GM18520 (cell line): ENCODE results near the gene RAB6B.

Experiments
- ATAC-seq: cut with Tn5 transposase; IDR thresholded peaks from one replicate; pipeline ENCODE4 v1.9.1; 2021; ENCODE audit not compliant: unreplicated experiment

The RAB6B gene

DNA sequence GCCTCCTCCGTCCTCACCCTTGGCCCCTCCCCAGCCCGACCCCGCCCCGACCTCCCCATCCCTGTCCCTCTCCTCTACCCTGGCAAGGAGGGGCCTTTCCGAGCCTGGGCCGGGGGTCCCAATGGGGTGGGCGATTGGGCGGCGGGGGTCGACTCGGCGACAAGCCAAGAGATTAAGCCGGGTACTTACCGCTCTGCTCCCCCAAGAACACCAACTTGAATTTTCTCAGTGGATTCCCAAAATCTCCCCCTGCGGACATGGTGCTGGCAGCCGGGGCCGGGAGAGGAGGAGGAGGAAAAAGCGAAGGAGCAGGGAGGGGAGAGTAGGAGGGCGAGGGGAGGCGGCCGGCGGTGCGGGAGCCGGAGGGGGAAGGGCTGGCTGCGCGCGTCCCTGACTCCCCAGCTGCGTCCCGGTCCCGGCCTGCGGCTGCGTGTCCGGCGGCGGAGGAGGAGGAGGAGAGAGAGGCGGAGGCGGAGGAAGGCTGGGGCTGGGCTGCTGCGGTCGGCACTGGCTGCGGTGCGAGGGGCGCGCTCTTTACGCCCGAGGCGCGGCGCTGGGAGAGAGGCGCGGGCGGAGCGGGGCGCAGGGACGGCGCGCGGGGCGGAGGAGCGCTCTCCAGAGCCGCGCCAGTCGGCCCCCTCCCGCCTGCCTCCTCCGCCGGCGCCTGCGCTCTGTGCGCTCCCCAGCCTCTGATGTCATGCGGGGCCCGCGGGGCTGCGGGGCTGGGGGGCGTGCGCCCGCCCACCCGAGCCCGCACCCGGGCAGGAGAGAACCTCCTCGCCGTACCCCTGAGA, at the start of gene RAB6B:
TSS of gene RAB6B (minus strand) at position 675 of the 794 bp plus-strand sequence. CDS start at position 259, 416 bp downstream.
- ATAC-seq, result no peak

DNA sequence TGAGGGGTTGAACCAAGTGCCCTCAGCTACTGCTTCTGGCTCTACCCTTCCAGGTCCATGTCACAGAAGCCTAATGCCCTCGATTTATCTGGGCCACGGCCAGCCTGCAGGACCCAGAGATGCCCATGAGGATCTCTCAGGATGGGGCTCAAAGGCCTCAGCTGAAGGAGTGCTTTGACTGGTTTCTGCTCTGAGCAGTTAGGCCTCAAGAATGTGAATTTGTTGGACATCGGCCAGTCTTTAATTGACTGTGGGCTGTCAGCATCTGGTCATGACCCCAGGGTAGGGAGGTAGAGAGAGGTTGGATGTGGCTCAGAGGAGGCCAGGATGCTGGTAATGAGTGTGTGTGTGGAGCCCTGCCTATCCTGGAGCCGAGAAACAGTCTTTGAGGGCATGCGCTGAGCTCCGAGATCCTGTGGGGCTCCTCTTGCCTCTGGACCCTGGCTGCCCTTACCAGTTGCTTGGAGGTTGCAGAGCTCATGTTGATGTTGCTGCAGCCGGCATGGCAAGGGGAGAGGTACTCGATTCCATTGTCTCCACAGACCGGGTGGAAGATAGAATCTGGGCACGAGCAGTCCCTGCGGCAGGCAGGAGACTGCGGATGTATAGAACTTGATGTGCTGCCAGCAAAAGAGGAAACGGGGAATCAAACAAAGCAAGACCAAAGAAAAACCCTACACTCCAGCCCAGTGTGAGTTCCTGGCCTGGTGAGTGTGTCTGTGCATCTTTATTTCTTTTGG, 49.1 kb upstream of the RAB6B start:
- ATAC-seq, result no peak

DNA sequence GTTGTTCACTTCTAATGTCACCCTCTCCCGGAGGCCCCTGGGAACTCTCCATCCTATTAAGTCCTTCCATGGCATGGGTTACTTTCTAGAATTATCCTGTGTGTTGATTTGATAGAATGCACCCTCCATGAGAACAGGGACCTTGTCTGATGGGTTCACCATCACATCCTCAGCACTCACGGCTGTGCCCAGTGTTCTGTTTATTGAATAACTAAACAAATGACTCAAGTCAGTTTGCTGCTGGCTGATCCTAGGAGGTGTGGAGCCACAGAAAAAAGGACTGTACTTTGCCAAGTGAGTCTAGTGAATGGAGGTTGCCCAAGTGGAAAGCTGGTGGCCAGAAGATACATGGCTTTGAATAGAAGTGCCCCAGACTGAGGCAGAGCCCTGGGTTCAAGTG, 48.5 kb upstream of the RAB6B start:
- ATAC-seq, result no peak

DNA sequence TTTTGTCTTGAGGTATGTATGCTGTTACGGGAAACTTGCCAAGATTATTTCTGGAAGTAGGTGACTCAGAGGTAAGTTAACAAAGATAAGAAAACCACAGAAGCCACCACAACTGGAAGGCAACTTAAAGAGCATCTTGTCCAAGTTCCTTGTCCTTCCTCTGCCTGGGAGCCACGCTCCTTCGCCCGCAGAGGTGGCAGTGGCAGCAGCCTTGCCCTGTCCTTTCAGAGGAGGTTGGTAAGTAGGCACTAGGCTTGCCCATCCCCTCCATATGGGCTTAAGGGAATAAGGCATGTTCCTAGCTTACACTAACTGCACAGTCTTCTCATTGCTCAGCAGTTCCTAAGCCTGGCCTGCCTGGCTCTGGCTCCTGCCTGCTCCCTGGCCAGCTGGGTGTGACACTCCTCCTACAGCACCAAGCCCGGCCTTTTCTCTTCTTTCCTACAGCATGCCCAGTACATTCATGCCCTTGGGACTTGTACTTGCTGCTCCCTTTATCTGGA, 48.0 kb upstream of the RAB6B start:
- no peak for ATAC-seq

DNA sequence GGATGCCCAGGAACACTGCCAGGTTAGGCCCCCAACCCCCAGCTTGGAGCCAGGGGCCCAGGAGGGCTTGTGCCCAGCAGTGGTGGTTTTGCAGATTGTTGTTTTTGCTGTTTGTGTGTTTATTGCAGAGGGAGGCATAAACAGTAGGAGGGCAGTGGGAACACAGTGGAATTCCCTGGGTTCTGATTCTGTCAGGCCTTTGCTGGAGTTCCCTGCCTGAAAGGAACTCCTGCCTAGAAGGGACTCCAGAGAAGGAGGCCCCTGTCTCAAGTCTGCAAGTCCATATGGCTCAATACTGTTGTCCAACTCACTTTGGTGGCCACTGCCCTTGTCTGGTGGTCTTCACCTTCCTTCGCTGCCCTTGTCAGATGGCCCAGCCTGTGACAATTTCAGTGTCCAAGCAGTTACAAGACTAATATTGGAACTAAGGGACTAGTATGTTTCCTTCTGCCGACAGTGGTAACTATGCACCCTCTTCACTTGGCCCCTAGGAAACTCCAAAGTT, 47.4 kb upstream of the RAB6B start:
- ATAC-seq, result no peak

DNA sequence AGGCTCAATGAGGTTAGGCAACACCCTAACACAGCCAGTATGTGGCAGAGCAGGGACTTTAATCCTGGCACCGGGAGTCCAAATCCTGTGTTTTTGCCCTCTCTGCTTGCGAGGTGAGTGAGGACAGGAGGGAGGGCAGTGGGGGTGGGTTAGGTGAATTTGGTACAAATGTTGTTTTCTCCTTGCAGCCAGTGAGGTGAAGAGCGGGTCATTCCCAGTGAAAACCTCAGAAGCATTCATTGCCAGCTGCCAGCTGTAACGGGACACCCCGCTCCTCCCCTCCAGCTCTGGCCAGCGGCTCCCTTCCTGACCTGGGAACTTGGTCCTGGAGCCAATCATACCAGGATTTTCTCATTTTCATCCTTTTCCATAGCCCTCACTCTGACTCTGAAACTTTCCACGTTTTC, 45.7 kb upstream of the RAB6B start:
- no peak for ATAC-seq

DNA sequence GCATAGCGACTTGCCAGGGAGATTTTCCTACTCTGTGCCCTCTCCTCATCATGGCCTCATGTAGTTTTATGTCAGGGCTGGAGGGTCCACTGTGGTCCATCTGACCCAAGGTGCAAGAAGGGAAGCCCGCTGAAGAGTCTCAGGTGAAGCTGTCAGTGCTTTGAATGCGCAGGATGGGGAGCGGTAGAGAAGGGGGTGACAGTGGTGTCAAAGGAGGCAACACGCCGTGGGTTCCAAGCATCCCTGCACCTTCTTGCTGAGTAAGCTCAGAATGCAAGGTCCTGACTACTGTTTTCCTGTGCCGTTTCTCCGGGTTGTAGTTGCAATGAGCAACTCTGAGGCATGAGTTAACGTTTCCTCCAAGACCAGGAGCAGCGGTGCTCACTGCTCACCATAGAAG, 44.9 kb upstream of the RAB6B start:
- no peak for ATAC-seq

DNA sequence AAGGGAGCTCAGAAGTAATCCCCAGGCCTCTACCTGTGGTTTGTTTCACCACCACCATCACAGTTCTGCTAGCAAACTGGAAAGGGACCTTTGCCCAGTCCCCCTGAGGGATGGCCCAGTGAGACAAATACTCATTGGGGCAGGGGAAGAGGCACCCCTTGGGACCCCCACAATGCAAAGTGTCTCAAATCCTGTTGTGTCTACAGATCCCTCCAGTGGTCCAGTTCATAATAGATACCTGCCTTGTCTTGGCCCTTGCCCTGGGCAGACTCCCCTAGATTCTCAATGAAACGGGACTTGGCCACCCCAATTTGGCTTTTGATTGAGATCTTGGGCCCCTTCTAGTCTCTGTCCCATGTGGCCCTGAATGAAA, 43.8 kb upstream of the RAB6B start:
- no peak for ATAC-seq

DNA sequence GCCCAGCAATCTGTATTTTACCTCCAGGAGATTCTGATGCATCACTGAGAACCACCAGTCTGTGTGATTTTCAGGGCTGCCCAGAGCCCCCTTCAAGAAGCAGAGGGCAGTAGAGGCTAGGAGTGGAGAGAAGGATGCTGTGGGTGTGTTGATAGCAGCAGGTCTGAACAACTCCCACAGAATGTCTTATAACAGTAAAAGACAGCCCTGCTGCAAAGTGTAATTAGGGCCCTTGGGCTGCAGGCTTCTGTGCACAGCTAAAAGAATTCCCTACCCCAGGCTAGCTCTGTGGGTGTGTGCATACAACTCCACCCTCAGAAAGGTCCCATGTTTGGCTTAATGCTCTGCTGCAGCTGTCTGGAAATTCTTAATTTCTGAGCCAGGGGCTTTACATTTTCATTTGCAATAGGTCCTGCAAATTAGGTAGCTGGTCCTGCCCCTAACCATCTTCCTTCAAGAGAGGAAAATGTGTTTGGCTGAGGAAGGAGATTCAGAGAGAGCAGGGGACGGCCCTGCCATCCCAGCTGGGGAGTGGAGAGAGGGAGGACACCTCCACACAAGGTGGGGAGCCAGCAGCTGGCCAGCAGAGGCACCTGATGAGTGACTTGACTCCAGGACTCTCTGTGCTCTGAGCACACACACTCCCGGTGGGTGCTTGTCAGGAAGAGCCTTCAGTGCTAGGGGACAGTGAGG, 43.2 kb upstream of the RAB6B start:
- ATAC-seq, result no peak

DNA sequence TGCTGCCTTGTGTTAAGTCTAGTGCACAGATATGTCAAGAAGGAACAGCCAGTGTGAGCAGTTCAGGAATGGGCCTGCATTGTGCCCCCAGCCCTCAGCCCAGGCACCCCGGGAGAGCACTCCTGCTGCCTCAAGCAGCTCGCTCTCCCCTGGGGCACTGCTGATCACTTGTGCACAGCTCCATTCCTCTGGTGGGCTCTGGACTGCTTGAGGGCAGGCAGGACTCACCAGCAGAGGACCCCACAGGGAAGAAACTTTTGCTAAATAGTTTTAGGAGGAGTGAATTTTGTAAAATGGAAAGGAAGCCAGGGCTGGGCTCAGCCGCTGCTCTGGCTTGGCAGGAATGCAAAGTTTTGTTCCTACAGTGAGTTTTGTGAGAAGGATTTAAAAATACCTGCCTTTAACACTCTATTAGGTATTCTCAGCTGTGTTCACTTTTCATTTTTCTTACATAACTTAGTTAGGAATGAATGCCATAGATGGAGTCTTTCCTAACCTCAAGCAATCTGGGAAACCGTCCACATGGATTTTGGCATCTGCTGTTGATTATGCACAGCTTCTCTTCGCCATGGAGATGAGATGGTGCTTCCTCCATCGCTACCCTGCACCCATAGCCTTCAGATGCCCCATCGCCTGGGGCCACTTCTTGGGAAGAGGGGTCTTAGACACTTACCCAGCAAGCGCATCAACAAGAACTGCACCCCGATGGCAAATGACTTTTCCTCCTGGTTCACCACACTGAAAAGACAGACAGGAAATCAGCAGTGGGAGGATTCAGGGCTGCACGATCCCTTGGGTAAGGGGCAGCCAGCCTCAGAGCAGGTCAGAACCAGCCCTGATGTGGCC, 42.3 kb upstream of the RAB6B start:
- no peak for ATAC-seq

DNA sequence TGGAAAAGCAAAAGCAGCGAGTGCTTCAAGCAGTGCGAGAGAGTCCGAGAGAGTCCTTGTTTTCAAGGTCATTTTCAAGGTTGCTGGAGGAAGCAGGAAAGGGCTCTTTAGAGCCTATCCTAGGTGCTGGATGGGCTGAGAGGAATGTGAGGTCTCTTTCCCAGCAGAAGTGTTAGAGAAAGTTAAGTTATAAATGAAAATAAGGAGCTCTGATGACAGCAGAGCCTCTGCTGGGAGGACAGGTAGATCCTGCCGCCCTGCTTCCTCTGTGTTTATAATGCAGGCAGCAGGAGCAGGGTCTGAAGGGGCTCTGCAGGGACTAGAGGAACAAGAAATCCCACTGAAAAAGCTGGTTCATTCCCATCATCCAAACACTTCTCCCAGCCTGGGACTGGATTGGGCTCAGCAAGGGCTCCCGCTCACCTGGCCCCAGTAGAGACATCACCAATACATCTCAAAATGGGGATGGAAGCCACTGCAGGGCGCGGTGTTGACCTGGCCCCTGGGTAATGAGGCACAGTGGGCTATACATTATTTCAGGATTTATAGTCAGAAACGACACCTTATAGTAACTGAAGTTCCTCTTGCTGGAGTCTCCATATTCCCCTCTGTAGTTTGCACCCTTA, 41.5 kb upstream of the RAB6B start:
- no peak for ATAC-seq

DNA sequence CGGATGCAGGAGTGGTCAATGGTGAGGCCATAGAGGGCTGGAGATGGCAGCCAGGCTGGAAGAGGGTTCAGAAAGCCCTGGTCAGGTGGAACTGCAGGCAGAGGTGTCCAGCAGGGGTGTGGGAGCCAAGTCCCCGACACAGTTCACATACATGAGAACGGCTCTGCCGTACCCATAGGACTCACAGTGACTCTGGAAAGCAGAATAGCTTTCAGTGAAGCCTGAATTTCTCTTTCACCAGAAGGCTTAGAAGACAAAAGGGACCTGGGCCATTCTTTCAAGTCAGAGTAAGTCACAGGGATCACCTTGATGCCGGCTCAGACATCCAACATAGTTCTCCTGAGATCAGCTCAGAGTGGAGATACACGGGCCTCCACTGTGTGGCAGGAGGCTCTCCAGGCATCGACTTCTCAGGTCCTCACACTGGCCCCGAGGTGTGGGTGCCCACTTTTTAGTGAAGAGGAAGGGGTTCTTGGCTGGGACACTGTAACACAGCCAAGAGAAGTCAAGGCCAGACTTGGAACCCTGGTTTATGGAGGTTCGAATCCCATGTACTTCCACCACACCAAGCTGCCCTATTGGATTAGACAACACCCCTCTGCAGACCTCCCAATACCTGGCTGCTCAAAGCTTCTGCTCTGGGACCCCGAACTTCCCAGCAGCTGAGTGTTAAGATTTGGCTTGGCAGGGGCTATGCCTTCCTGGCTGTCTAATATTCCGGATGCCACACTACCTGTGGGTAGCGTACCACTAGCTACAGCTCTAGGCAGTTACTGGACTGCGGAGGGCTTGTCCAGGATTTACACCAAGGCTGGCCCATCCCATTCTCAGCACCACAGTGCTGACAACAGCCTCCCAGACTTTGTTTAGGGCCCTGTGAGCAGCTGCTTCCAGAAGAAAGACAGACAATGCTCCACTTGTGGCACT, 40.4 kb upstream of the RAB6B start:
- no peak for ATAC-seq

DNA sequence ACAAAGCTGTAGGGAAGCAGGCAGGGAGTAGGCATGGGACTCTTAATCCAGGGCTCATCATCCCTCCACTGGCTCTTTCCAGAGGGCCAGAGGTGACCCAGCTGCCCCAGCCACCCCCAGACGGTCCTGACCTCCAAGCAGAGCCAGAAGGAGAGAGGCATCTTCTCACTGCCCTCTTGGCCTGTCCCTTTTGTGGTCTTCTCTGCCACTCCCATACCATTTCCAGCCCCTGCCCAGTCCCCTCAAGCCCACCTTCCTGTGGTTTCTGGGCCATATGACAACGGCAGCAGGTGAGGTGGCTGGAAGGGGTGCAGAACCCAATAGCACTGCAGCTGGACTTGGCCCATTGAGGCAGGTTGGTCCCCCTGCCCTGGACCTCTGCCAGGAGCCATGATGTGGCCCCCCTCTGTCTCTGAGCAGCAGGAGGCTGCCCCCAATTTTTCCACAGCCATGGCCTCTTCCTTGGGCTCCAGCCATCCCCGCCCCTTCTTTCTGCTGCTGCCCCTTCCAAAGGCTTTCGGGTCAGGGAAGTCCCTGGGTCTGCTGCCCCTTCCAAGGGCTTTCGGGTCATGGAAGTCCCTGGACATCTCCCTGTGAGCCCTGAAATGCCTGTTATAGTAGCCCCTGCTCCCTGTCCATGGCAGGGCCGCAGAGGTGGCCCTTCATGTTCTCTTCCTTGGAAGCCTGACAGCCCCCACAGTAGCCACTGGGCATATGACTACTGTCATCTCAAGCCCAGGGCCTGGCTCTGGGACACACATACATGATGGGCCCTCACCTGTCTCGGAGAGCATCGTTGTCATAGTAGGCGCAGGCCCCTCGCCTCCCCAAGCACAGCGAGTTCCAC, 39.5 kb upstream of the RAB6B start:
- no peak for ATAC-seq

DNA sequence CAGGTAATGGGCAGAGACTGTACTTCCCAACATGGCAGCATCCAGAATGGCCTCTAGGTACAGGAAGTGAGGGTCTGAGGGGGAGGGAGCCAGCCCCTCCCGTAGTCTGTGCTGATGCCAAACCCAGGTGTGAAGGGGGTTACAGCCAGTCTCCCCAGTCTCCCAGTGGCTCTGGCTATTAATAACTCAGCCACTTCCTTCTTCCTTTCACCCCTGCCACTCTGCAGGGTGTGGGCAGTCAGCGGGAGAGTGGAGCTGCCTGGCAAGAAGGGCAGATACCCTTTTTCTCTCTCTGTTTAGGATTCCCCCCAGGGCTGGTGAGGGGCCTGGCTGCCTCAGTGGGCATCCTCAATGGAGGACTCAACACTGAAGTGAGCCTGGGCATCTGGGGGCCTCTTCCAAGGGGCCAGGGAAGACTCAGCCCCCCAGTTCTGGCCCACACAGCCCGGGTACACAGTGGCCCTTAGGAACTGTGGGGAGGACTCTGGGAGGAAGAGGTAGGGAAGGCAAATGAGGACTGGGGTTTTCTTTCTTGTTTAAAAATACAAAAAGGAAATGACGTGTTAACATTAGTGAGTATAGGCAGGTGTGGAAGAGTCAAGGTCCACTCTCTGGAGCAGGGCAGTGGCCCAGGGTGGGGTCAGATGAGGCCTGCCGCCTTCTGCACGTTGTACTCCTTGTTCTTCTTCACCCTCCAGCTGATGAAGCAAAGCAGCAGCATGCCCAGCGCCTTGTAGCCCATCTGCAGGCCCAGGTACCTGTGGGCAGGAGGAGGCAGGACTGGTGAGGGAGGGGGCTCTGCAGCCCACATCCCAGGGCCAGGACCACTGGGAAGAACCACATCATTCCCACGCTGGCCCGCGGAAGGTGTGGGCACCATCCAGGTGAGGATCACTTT, 38.6 kb upstream of the RAB6B start:
- no peak for ATAC-seq

DNA sequence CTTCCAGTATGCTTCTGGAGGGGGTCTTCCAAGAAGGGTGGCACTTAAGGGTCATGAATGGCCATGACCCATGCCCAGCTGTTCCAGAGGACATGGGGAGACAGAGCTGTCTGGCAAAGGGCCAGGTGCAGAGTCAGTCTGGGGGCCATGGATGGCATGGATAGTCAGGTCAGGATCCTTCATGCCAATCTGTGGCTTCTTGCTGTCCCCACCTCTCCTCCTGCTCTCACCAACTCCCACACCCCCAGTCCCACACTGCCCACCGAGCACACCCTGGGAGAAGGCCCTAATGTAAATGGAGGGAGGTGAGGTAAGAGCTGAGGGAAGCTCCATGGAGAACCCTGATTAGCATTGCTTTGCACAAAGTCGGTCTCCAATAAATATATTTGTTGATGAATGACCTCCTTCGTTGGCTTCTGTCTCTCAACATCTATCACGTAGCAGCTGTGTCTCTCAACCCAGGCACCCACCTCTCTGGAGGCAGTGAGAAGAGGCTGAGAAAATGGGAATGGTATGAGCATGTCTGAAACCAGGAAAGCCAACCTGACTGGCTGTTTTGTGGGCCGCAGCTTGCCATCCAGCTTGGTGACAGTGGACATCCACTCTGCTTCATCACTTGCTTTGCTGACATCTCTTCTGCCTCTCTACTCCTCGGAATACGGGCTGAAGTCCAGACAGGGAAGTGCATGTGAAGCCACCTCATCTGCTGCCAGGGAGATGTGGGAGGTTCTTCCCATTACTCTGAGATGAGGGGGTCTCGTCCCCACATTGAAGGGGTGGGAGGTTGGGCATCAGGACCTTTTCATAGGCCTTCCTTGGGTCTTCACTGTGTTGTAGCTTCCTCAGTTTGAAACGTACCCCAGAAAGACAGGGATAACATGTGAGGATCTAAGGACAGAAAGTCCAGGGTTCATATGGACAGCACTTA, 37.7 kb upstream of the RAB6B start:
- ATAC-seq, result no peak

DNA sequence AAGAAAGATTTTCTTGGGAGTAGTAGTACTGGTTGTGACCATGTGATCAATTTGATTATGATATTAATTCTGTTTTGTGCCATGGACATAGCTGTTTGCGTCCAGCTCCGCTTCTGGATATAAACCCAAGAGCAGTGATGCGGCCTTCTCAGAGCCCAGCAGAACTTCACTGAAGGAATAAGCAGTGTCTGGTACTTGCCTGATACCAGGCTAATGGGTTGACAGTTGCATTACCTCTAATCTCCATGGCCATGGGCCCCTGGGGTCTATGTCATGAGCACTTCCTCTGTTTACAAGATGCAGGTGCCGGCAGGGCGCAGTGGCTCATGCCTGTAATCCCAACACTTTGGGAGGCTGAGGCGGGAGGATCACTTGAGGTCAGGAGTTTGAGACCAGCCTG, 36.3 kb upstream of the RAB6B start:
- ATAC-seq, result no peak
